HCT116 (cell line): ENCODE data around the gene IMPG1. TPM values are rescaled to one million over a fixed set of nuclear protein-coding genes. Genes with fewer than 3 reads are reported as not detected.

ENCODE experiments used
- ATAC-seq: fragments of 200-7000 bp; cut with Tn5 transposase; 2 replicates; pipeline ENCODE4 v1.9.1; 2020; ENCODE audit warnings: mild to moderate bottlenecking, moderate library complexity
- BruUV-seq: library from RNA; stranded (reverse); fragments of 400-500 nt; replicated peaks from 2 replicates; lab custom pipeline; 2021; lab: Mats Ljungman, UMichigan
- CTCF ChIA-PET: fragments of 300-600 bp; sonication (Branson Sonifier 250); formaldehyde crosslinking; loops from one replicate; lab custom pipeline; 2021; ENCODE audit warnings: antibody characterized with exemption; lab: Charles Lee
- POLR2A ChIA-PET: fragments of 300-600, 350-600 bp; sonication (Branson Sonifier 250); formaldehyde crosslinking; loops from one replicate; lab custom pipeline; 2021; ENCODE audit warnings: antibody characterized with exemption; lab: Charles Lee
- RAD21 ChIA-PET, 2 experiments: fragments of 300-600 bp; sonication (Branson Sonifier 250); formaldehyde crosslinking; loops; one replicate each; lab custom pipeline; 2023; ENCODE audit warnings: low total read pairs in 2 of 2; ENCODE audit not compliant: uncharacterized antibody in 2 of 2, unreplicated experiment in 2 of 2, low non-redundant PET in 1 of 2; lab: Charles Lee
- DNase-seq: peaks from one replicate; pipeline ENCODE4 v3.0.0-alpha.2; 2010; ENCODE audit warnings: low read depth, low spot score
- H2AFZ ChIP-seq: fragments of 200-600 bp; shearing (Covaris generic), sonication (generic); 2 replicates; pipeline ENCODE4 v1.6.1; 2017; ENCODE audit warnings: low read depth, mixed run types, mixed read lengths, antibody characterized with exemption, low read length; ENCODE audit not compliant: poor library complexity, severe bottlenecking
- H3K27ac ChIP-seq: 2 replicates; pipeline ENCODE4 v1.5.1; 2012; ENCODE audit warnings: low read depth, low read length
- H3K27me3 ChIP-seq: fragments of 200-600 bp; sonication (generic); 2 replicates; pipeline ENCODE4 v1.6.1; 2016; ENCODE audit warnings: mixed run types, low read length, mixed read lengths; ENCODE audit not compliant: insufficient read depth
- H3K36me3 ChIP-seq, 2 experiments: fragments of 200-500 bp in 1 of 2; fragments of 200-600 bp in 1 of 2; sonication (Bioruptor generic) in 1 of 2; sonication (generic) in 1 of 2; 2 replicates each; pipeline versions ENCODE4 v1.5.1 to v1.6.1; 2014 to 2016; ENCODE audit warnings: low read length in 2 of 2, inconsistent platforms in 1 of 2, mixed read lengths in 1 of 2, mixed run types in 1 of 2; ENCODE audit not compliant: insufficient read depth in 2 of 2, control insufficient read depth in 1 of 2
- H3K4me1 ChIP-seq, 2 experiments: fragments of 200-600 bp in 1 of 2; sonication (generic) in 1 of 2; 2 replicates each; pipeline versions ENCODE4 v1.5.1 to v1.6.1; 2012 to 2017; ENCODE audit warnings: low read length in 2 of 2, inconsistent platforms in 1 of 2, mild to moderate bottlenecking in 1 of 2, mixed read lengths in 1 of 2, mixed run types in 1 of 2, moderate library complexity in 1 of 2; ENCODE audit not compliant: insufficient read depth in 2 of 2, control insufficient read depth in 1 of 2
- H3K4me2 ChIP-seq: fragments of 200-600 bp; sonication (generic); 2 replicates; pipeline ENCODE4 v1.6.1; 2017; ENCODE audit warnings: mixed run types, low read length, mixed read lengths
- H3K4me3 ChIP-seq, 2 experiments: fragments of 200-600 bp in 1 of 2; sonication (generic) in 1 of 2; replicated peaks in 1 of 2; 2 replicates each; pipeline ENCODE4 v1.5.1; 2011 to 2016; ENCODE audit warnings: low read length in 2 of 2, control low read depth in 1 of 2, low read depth in 1 of 2, mild to moderate bottlenecking in 1 of 2, mixed read lengths in 1 of 2, mixed run types in 1 of 2
- H3K79me2 ChIP-seq: fragments of 200-600 bp; sonication (generic); 2 replicates; pipeline ENCODE4 v1.6.1; 2017; ENCODE audit warnings: mild to moderate bottlenecking, mixed run types, low read length, moderate library complexity, mixed read lengths; ENCODE audit not compliant: insufficient read depth
- H3K9ac ChIP-seq: fragments of 200-600 bp; sonication (generic); 2 replicates; pipeline ENCODE4 v1.6.1; 2016; ENCODE audit warnings: low read length, mixed read lengths
- H3K9me2 ChIP-seq: fragments of 200-600 bp; sonication (generic), shearing (Covaris generic); 2 replicates; pipeline ENCODE4 v1.6.1; 2017; ENCODE audit warnings: mixed run types, mild to moderate bottlenecking, moderate library complexity; ENCODE audit not compliant: insufficient read depth
- H3K9me3 ChIP-seq, 2 experiments: fragments of 200-500 bp in 1 of 2; fragments of 200-600 bp in 1 of 2; sonication (Bioruptor generic) in 1 of 2; sonication (generic) in 1 of 2; 2 replicates each; pipeline ENCODE4 v1.6.1; 2014 to 2017; ENCODE audit warnings: low read length in 2 of 2, mixed read lengths in 2 of 2, inconsistent platforms in 1 of 2, low read depth in 1 of 2, mild to moderate bottlenecking in 1 of 2, mixed run types in 1 of 2, moderate library complexity in 1 of 2; ENCODE audit not compliant: control insufficient read depth in 1 of 2, insufficient read depth in 1 of 2
- H4K20me1 ChIP-seq: fragments of 200-600 bp; sonication (generic), shearing (Covaris generic); 2 replicates; pipeline ENCODE4 v1.6.1; 2017; ENCODE audit warnings: mixed run types, mild to moderate bottlenecking, moderate library complexity; ENCODE audit not compliant: insufficient read depth
- CBX3 ChIP-seq: IDR thresholded peaks from 2 replicates; pipeline ENCODE4 v1.6.1; 2012; ENCODE audit warnings: low read depth
- JUND ChIP-seq: IDR thresholded peaks from 2 replicates; pipeline ENCODE4 v1.6.1; 2012
- SIN3A ChIP-seq: IDR thresholded peaks from 2 replicates; pipeline ENCODE4 v1.6.1; 2012; ENCODE audit warnings: low read depth
- SP1 ChIP-seq: IDR thresholded peaks from 2 replicates; pipeline ENCODE4 v1.6.1; 2012; ENCODE audit warnings: low read depth
- SRF ChIP-seq: IDR thresholded peaks from 2 replicates; pipeline ENCODE4 v1.6.1; 2012; ENCODE audit warnings: low read depth
- TCF7L2 ChIP-seq: IDR thresholded peaks from 2 replicates; pipeline ENCODE4 v1.7.0; 2011; ENCODE audit warnings: borderline replicate concordance, inconsistent platforms; ENCODE audit not compliant: insufficient read depth, insufficient read length; ENCODE audit errors: extremely low read depth
- YY1 ChIP-seq: IDR thresholded peaks from 2 replicates; pipeline ENCODE4 v1.6.1; 2011; ENCODE audit warnings: low read length, low read depth, moderate library complexity, mild to moderate bottlenecking; ENCODE audit not compliant: insufficient replicate concordance; ENCODE audit errors: extremely low read depth
- ZNF274 ChIP-seq: fragments of 200-500 bp; sonication (Bioruptor generic); IDR thresholded peaks from 2 replicates; pipeline ENCODE4 v1.6.1; 2014; ENCODE audit warnings: mild to moderate bottlenecking, low read depth, low read length, inconsistent platforms
- intact Hi-C: fragments of 100-400 bp; cut with micrococcal nuclease; formaldehyde crosslinking; loops from 2 replicates; pipeline ENCODE4 v1.10.0; 2022
- total RNA-seq: library from RNA; stranded (reverse); gene quantifications from one replicate; pipeline ENCODE4 v1.2.1, GENCODE V29; 2021; ENCODE audit not compliant: unreplicated experiment
- TF ChIP-seq, protein P1 (sequence below): IDR thresholded peaks from 2 replicates; pipeline ENCODE4 v1.6.1; 2012
- TF ChIP-seq, protein P2 (sequence below), 3 experiments: fragments of 200-600 bp in 1 of 3; sonication (generic) in 1 of 3; IDR thresholded peaks in 2 of 3; conservative IDR thresholded peaks in 1 of 3; 2 replicates each; pipeline ENCODE4 v1.5.1; 2012 to 2017; ENCODE audit warnings: low read depth in 2 of 3, low read length in 2 of 3, antibody characterized with exemption in 1 of 3, borderline replicate concordance in 1 of 3, control low read depth in 1 of 3, mild to moderate bottlenecking in 1 of 3, mixed read lengths in 1 of 3, mixed run types in 1 of 3, moderate library complexity in 1 of 3; ENCODE audit not compliant: insufficient read depth in 1 of 3
- TF ChIP-seq, protein P3 (sequence below): IDR thresholded peaks from 2 replicates; pipeline ENCODE4 v1.6.1; 2012; ENCODE audit warnings: low read depth

IMPG1 gene
- total RNA-seq, 1 experiment from 2014 or later, result not detected

DNA sequence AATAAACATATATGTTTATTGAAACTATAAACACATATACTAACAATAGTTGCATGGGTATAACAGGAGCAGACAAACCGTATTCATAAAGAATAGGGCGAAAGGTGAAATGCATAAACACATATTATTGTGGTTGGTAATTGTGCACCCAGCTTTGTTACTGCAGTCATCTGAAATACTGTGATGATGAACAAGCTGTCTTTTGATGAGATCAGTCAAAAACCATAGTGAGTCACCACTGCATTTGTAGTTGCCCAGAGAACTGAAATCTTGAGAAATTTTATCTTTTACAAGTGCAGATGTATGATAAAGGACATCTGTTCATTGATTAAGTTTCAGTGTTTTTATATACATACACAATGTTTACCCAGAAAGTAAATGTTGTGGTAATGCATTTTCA, 189.7 kb downstream of the IMPG1 start:
- H3K4me2 ChIP-seq, result no peak overlapping the region
- RAD21 ChIA-PET, result no interaction called here
- H3K36me3 ChIP-seq, result peaks cover 3% of the 10 kb centered on the region in 2 experiments; a peak in 2 of 4 replicates
- no peak overlapping the region for H3K9ac ChIP-seq
- no peak for DNase-seq
- H3K79me2 ChIP-seq, result no peaks in the 10 kb centered on the region
- H3K9me2 ChIP-seq, result no peaks in the 10 kb centered on the region
- no peak overlapping the region for H2AFZ ChIP-seq
- H3K4me1 ChIP-seq, result no peaks in the 10 kb centered on the region; a peak in 1 of 4 replicates
- no peaks in the 10 kb centered on the region for H4K20me1 ChIP-seq
- H3K9me3 ChIP-seq, result no peaks in the 10 kb centered on the region
- CTCF ChIA-PET, result interaction anchor here (9.0 kb wide), 1 partner anchor 11 kb away, joined by 58 read pairs; no protein-coding TSS in a partner anchor
- H3K27me3 ChIP-seq, result no peaks in the 10 kb centered on the region
- no TSS peak for BruUV-seq
- H3K27ac ChIP-seq, result no peak overlapping the region
- no peak for ATAC-seq
- H3K4me3 ChIP-seq, result no peak overlapping the region
- intact Hi-C loops, result no loop called here
- TF ChIP-seq ZNF274 (no peak), SIN3A (no peak), SRF (no peak), CBX3 (no peak), SP1 (no peak), JUND (no peak), YY1 (no peak), TCF7L2 (no peak)
- TF ChIP-seq, protein P1, sequence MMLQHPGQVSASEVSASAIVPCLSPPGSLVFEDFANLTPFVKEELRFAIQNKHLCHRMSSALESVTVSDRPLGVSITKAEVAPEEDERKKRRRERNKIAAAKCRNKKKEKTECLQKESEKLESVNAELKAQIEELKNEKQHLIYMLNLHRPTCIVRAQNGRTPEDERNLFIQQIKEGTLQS, result no peak
- TF ChIP-seq, protein P2, sequence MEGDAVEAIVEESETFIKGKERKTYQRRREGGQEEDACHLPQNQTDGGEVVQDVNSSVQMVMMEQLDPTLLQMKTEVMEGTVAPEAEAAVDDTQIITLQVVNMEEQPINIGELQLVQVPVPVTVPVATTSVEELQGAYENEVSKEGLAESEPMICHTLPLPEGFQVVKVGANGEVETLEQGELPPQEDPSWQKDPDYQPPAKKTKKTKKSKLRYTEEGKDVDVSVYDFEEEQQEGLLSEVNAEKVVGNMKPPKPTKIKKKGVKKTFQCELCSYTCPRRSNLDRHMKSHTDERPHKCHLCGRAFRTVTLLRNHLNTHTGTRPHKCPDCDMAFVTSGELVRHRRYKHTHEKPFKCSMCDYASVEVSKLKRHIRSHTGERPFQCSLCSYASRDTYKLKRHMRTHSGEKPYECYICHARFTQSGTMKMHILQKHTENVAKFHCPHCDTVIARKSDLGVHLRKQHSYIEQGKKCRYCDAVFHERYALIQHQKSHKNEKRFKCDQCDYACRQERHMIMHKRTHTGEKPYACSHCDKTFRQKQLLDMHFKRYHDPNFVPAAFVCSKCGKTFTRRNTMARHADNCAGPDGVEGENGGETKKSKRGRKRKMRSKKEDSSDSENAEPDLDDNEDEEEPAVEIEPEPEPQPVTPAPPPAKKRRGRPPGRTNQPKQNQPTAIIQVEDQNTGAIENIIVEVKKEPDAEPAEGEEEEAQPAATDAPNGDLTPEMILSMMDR (IDR thresholded peaks at IDR 0.05 in 2 of 3, conservative IDR thresholded peaks at IDR 0.05 in 1 of 3; ENCODE audit: borderline replicate concordance in 1 of 3, insufficient read depth in 1 of 3, low read depth in 2 of 3, low read length in 2 of 3), result no peak
- TF ChIP-seq, protein P3, sequence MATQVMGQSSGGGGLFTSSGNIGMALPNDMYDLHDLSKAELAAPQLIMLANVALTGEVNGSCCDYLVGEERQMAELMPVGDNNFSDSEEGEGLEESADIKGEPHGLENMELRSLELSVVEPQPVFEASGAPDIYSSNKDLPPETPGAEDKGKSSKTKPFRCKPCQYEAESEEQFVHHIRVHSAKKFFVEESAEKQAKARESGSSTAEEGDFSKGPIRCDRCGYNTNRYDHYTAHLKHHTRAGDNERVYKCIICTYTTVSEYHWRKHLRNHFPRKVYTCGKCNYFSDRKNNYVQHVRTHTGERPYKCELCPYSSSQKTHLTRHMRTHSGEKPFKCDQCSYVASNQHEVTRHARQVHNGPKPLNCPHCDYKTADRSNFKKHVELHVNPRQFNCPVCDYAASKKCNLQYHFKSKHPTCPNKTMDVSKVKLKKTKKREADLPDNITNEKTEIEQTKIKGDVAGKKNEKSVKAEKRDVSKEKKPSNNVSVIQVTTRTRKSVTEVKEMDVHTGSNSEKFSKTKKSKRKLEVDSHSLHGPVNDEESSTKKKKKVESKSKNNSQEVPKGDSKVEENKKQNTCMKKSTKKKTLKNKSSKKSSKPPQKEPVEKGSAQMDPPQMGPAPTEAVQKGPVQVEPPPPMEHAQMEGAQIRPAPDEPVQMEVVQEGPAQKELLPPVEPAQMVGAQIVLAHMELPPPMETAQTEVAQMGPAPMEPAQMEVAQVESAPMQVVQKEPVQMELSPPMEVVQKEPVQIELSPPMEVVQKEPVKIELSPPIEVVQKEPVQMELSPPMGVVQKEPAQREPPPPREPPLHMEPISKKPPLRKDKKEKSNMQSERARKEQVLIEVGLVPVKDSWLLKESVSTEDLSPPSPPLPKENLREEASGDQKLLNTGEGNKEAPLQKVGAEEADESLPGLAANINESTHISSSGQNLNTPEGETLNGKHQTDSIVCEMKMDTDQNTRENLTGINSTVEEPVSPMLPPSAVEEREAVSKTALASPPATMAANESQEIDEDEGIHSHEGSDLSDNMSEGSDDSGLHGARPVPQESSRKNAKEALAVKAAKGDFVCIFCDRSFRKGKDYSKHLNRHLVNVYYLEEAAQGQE, result no peak
- TF ChIP-seq, all 23 proteins: peak for 0
- POLR2A ChIA-PET, result no interaction called here
